GM18526 (cell line): ENCODE results near the gene NR3C1.

Source experiments
- POLR2A ChIP-seq: IDR thresholded peaks from 3 replicates; pipeline ENCODE4 v1.6.1; 2011; ENCODE audit not compliant: insufficient read length; ENCODE audit errors: extremely low read depth

Gene NR3C1

GRCh38 chr5:143316844-143317631, 86.4 kb downstream of the NR3C1 start:
- no peak for TF ChIP-seq POLR2A

GRCh38 chr5:143316337-143316736, 87.1 kb downstream of the NR3C1 start:
- TF ChIP-seq POLR2A, result no peak

- no peak for TF ChIP-seq POLR2A
These were observed 87.6 kb downstream of the NR3C1 start for GRCh38 chr5:143315929-143316328.

GRCh38 chr5:143315214-143315613, 88.3 kb downstream of the NR3C1 start:
- no peak for TF ChIP-seq POLR2A

DNA sequence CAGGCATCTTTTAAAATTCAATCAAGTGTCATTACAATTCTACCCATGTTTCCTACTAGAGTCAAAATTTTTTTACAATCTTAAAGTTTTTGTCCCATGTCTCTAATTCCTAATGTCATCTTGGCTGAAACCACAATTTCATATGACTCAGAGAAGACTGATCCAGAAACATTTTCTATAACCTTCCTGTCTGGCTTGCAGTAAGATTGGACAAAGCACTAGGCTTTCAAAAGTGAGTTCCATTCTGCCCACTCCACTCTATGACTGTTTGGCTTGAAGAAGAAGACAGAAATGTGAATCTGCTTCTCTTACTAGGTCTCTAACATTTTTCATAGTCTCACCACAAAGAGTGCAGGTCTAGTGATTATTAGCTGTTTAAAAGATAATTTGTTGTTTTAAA, 88.8 kb downstream of the NR3C1 start:
- no peak for TF ChIP-seq POLR2A

GRCh38 chr5:143314099-143314498, 89.4 kb downstream of the NR3C1 start:
- TF ChIP-seq POLR2A, result no peak

GRCh38 chr5:143313298-143313852, 90.1 kb downstream of the NR3C1 start:
- no peak for TF ChIP-seq POLR2A

DNA sequence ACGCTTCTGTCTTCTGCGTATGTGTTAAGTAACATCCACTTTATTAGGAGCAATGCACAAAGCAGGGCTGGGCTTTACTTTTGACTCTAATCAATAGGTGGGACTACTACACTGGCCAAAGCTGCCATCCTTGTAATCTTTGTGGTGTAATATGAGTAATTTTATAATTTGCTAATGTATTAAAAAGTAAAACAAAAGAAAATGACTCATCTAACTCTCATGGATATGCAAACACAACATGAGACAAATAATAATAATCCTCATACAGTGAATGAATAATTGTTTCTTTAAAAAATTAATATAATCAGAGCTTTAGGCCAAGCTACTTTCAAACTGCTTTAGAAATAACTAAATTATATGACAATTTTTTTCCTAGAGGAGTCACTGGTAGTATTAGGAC, 90.7 kb downstream of the NR3C1 start:
- no peak for TF ChIP-seq POLR2A

DNA sequence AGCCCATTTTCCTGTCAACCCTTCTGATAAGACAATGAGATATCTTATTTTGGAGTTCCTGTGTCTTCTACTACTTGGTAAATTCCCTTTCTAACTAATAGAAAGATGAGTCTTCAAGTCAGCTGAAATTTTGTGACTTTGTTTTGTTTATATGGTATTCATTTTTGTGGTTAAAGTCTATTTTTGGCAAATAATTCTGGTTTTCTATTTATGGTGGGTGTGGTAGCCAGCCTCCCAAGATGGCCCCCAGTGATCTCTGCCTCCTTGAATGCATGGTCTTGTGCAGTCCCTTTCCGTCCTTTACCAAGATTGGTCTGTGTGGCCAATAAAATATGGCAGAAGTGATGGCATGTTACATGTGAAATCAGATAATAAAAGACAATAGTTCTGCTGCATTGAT, 91.5 kb downstream of the NR3C1 start:
- TF ChIP-seq POLR2A, result no peak

- no peak for TF ChIP-seq POLR2A
These were observed 92.1 kb downstream of the NR3C1 start for GRCh38 chr5:143311428-143311827.

- TF ChIP-seq POLR2A, result no peak
These were observed 93.6 kb downstream of the NR3C1 start for GRCh38 chr5:143309661-143310431.

- no peak for TF ChIP-seq POLR2A
These were observed 94.8 kb downstream of the NR3C1 start for GRCh38 chr5:143308731-143309130.

DNA sequence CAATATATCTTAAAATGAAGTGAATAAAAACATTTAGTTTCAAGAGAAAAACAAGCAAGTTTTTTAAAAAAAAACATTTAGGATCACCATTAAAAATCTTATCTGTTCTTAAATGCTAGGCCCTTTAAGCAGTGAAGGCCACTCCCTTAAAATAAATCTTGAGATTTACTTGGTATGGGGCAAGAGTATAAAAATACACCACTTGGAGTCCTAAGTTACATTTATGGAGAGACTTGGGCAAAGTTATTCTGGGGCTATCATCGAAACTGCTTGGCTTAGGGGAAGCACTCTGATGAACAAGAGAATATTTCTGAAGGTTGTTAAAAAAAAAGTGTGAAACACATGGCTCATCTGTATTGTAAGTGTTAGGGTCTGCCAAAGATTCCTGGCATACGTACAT, 97.4 kb downstream of the NR3C1 start:
- TF ChIP-seq POLR2A, result no peak

GRCh38 chr5:143304836-143305475, 98.5 kb downstream of the NR3C1 start:
- no peak for TF ChIP-seq POLR2A

GRCh38 chr5:143302341-143303045, 101.0 kb downstream of the NR3C1 start:
- no peak for TF ChIP-seq POLR2A
